ENCODE measurements around the gene ATG7.

ATG7 gene

GRCh38 chr3:11541321-11542303 lies 269.4 kb downstream of the ATG7 start:
- DNase-seq = no peak
- no peak overlapping the region for H3K4me3 ChIP-seq (ENCODE audit: low read depth, low read length)
- no peak for TF ChIP-seq CTCF (IDR thresholded peaks at IDR 0.05; ENCODE audit: low read depth, low read length, missing control alignments)

GRCh38 chr3:11542551-11542950 lies 270.4 kb downstream of the ATG7 start:
- TF ChIP-seq CTCF (IDR thresholded peaks at IDR 0.05; ENCODE audit: low read depth, low read length, missing control alignments) = no peak
- no peaks in the 10 kb centered on the region for H3K36me3 ChIP-seq (replicated peaks)

More at GRCh38 chr3:11541321-11542303, 269.4 kb downstream of the ATG7 start:
- Histone ChIP-seq H3K27ac (no peak overlapping the region), H3K27me3 (replicated peaks) (no peaks in the 10 kb centered on the region), H3K36me3 (replicated peaks) (no peaks in the 10 kb centered on the region)
- in situ Hi-C loops (cut with HindIII; ENCODE audit: low pct_ligation_motif_present, low sequenced_read_pairs) = loop anchor here (25.0 kb wide), 1 partner anchor 154 kb away; no protein-coding TSS in a partner anchor

GRCh38 chr3:11543141-11543947 lies 271.1 kb downstream of the ATG7 start:
- no peaks in the 10 kb centered on the region for H3K36me3 ChIP-seq (replicated peaks)
- H3K27ac ChIP-seq = no peak overlapping the region
- no peak overlapping the region for H3K4me3 ChIP-seq (ENCODE audit: low read depth, low read length)
- in situ Hi-C loops (cut with HindIII; ENCODE audit: low pct_ligation_motif_present, low sequenced_read_pairs) = loop anchor here (25.0 kb wide), 1 partner anchor 156 kb away; no protein-coding TSS in a partner anchor
- H3K27me3 ChIP-seq (replicated peaks) = no peaks in the 10 kb centered on the region
- no peak for TF ChIP-seq CTCF (IDR thresholded peaks at IDR 0.05; ENCODE audit: low read depth, low read length, missing control alignments)
- DNase-seq = no peak

More at GRCh38 chr3:11542551-11542950, 270.4 kb downstream of the ATG7 start:
- H3K4me3 ChIP-seq (ENCODE audit: low read depth, low read length) = no peak overlapping the region
- in situ Hi-C loops (cut with HindIII; ENCODE audit: low pct_ligation_motif_present, low sequenced_read_pairs) = loop anchor here (25.0 kb wide), 1 partner anchor 155 kb away; no protein-coding TSS in a partner anchor
- no peaks in the 10 kb centered on the region for H3K27me3 ChIP-seq (replicated peaks)
- DNase-seq = no peak
- no peak overlapping the region for H3K27ac ChIP-seq

GRCh38 chr3:11543948-11544387 lies 271.8 kb downstream of the ATG7 start:
- H3K36me3 ChIP-seq (replicated peaks) = no peaks in the 10 kb centered on the region
- in situ Hi-C loops (cut with HindIII; ENCODE audit: low pct_ligation_motif_present, low sequenced_read_pairs) = loop anchor here (25.0 kb wide), 1 partner anchor 157 kb away; no protein-coding TSS in a partner anchor
- H3K27me3 ChIP-seq (replicated peaks) = no peaks in the 10 kb centered on the region
- no peak overlapping the region for H3K4me3 ChIP-seq (ENCODE audit: low read depth, low read length)
- TF ChIP-seq CTCF (IDR thresholded peaks at IDR 0.05; ENCODE audit: low read depth, low read length, missing control alignments) = no peak
- DNase-seq = no peak
- no peak overlapping the region for H3K27ac ChIP-seq

- in situ Hi-C loops (cut with HindIII; ENCODE audit: low pct_ligation_motif_present, low sequenced_read_pairs) = loop anchor here (25.0 kb wide), 1 partner anchor 157 kb away; no protein-coding TSS in a partner anchor
- Histone ChIP-seq H3K4me3 (ENCODE audit: low read depth, low read length) (no peak overlapping the region), H3K27me3 (replicated peaks) (no peaks in the 10 kb centered on the region), H3K27ac (no peak overlapping the region), H3K36me3 (replicated peaks) (no peaks in the 10 kb centered on the region)
- DNase-seq = no peak
- no peak for TF ChIP-seq CTCF (IDR thresholded peaks at IDR 0.05; ENCODE audit: low read depth, low read length, missing control alignments)
Observed at GRCh38 chr3:11544412-11545181, 272.4 kb downstream of the ATG7 start.
